MM.1S (cell line): ENCODE data around the gene SLC6A19.

Experiments used
- EZH2phosphoT487 ChIP-seq: fragments of 300-600 bp; sonication (generic); IDR thresholded peaks from 2 replicates; pipeline ENCODE4 v1.6.1; 2018; ENCODE audit warnings: antibody characterized with exemption, low read length
- TF ChIP-seq, protein P1 (sequence below): fragments of 300-600 bp; sonication (generic); IDR thresholded peaks from 2 replicates; pipeline ENCODE4 v1.5.1; 2016; ENCODE audit warnings: antibody characterized with exemption, low read length, mixed read lengths

DNA sequence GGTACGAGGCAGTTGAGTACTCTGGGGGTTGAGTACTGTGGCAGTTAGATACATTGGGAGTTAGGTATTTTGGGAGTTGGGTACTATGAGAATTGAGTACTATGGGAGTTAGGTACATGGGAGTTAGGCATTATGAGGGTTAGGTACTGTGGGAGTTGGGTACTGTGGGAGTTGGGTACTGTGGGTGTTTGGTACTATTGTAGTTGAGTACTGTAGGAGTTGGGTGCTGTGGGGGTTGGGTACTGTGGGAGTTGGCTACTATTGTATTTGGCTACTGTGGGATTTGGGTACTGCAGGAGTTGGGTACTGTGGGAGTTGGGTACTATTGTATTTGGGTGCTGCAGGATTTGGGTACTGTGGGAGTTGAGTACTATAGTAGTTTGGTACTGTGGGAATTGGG, 4.8 kb upstream of the SLC6A19 start:
- no peak for TF ChIP-seq EZH2phosphoT487
- TF ChIP-seq, protein P1, sequence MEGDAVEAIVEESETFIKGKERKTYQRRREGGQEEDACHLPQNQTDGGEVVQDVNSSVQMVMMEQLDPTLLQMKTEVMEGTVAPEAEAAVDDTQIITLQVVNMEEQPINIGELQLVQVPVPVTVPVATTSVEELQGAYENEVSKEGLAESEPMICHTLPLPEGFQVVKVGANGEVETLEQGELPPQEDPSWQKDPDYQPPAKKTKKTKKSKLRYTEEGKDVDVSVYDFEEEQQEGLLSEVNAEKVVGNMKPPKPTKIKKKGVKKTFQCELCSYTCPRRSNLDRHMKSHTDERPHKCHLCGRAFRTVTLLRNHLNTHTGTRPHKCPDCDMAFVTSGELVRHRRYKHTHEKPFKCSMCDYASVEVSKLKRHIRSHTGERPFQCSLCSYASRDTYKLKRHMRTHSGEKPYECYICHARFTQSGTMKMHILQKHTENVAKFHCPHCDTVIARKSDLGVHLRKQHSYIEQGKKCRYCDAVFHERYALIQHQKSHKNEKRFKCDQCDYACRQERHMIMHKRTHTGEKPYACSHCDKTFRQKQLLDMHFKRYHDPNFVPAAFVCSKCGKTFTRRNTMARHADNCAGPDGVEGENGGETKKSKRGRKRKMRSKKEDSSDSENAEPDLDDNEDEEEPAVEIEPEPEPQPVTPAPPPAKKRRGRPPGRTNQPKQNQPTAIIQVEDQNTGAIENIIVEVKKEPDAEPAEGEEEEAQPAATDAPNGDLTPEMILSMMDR = no peak
